Upper lobe of left lung (tissue), 4 donors: ENCODE results near the gene HSPD1.
A peak's percentile ranks its signal among the peaks of the same experiment; 100 is the strongest.

Source experiments
- CTCF ChIP-seq, 6 experiments: fragments of 450-650 bp in 4 of 6; fragments of 200-600 bp in 2 of 6; sonication (generic) in 2 of 6; IDR thresholded peaks; one replicate each; pipeline ENCODE4 v1.5.1; 2016 to 2019; ENCODE audit warnings: antibody characterized with exemption in 6 of 6
- POLR2A ChIP-seq, 4 donors: fragments of 450-650 bp; IDR thresholded peaks; one replicate each; pipeline ENCODE4 v1.5.1; 2016 to 2017; ENCODE audit warnings: antibody characterized with exemption in 4 of 4, mild to moderate bottlenecking in 2 of 4

GRCh38 chr2:197498937-197499593 lies 575 bp downstream of the HSPD1 start:
- TF ChIP-seq CTCF (IDR thresholded peaks at IDR 0.05) (no peak), POLR2A (IDR thresholded peaks at IDR 0.05) (peak in 1 of 4 donors; percentile 7)
